Activated T-helper 2 cell treated with anti-CD3 and anti-CD28 coated beads, Interferon-gamma antibody, Interleukin-2, Interleukin-4, amounts not matched to agents 10 μg/mL and 5 μg/mL and 100 μg/mL, durations not matched to agents 14 hours and 24 hours and 36 hours (primary cell): ENCODE data around the gene PPP1R9B. TPM values are rescaled to one million over a fixed set of nuclear protein-coding genes. Genes with fewer than 3 reads are reported as not detected.
A peak's percentile ranks its signal among the peaks of the same experiment; 100 is the strongest.

Experiments
- DNase-seq: peaks from one replicate; pipeline ENCODE4 v3.0.0; 2021; ENCODE audit warnings: low spot score
- H3K27ac Mint-ChIP-seq: one replicate; pipeline ENCODE4 v1.8.0; 2021; ENCODE audit warnings: mixed read lengths
- H3K27me3 Mint-ChIP-seq: one replicate; pipeline ENCODE4 v1.8.0; 2021; ENCODE audit warnings: low read depth, mixed read lengths
- H3K36me3 Mint-ChIP-seq: one replicate; pipeline ENCODE4 v1.8.0; 2021; ENCODE audit warnings: low read depth, mixed read lengths
- H3K4me1 Mint-ChIP-seq: one replicate; pipeline ENCODE4 v1.8.0; 2021; ENCODE audit warnings: low read depth, mixed read lengths
- H3K4me3 Mint-ChIP-seq: one replicate; pipeline ENCODE4 v1.8.0; 2021; ENCODE audit warnings: low read depth, mild to moderate bottlenecking, moderate library complexity, mixed read lengths
- H3K9me3 Mint-ChIP-seq: one replicate; pipeline ENCODE4 v1.8.0; 2021; ENCODE audit warnings: mixed read lengths
- intact Hi-C: fragments of 100-400 bp; cut with micrococcal nuclease; formaldehyde crosslinking; loops from one replicate; pipeline ENCODE4 v1.15.1; 2023
- total RNA-seq: library from RNA; stranded (reverse); gene quantifications from 2 replicates; pipeline ENCODE4 v1.2.3, GENCODE V29; 2022

PPP1R9B gene
- total RNA-seq, 1 donor from 2014 or later: 130 TPM

DNA sequence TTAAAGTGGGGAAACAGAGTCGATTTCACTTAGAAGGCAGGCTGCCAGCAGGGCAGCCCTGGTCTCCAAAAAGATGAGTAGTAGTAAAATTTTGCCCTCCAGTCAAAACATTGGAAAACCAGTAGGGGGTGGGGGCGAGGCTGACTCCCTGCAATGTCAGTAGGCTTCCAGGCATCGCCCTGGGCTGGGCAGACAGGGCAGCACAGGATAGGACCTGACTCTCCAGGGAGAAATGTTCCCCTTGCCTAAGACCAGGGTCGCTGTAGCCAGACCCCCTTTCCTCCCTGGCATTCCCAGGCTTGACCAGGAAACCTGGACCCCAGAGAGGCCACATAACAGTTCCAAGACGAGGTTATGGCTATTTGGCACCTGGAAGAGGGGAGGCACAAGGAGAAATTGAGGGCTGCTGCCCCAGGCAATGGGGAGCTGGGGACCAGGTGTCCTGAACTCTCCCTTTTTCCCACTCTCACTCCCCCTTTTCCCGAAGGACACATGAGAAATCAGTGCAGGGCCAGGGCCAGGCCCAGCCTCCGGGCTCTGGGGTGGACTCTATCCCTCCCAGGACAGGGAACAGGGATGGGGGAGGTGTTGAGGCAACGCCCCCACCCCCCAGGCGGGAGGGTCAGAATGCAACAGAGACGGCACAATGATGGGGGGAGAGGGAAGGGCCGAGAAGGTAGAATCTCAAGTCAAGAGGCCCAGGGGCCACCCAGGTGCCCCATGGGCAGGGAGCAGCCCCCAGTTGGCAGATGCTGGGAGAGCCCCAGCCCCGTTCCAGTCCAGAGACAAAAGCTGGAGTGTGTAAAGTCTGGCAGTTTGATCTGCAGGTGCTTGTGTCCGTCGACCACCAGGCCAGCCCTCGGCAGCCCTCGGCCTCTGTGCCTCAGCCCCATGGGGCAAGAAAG is 16.0 kb downstream of the PPP1R9B start:
- Mint-ChIP-seq H3K36me3 (peaks cover 76% of the 10 kb centered on the region), H3K27me3 (peaks cover 7% of the 10 kb centered on the region), H3K27ac (no peak overlapping the region), H3K4me3 (no peak overlapping the region), H3K9me3 (no peaks in the 10 kb centered on the region), H3K4me1 (peaks cover 20% of the 10 kb centered on the region)
- DNase-seq: no peak
- intact Hi-C loops: no loop called here

DNA sequence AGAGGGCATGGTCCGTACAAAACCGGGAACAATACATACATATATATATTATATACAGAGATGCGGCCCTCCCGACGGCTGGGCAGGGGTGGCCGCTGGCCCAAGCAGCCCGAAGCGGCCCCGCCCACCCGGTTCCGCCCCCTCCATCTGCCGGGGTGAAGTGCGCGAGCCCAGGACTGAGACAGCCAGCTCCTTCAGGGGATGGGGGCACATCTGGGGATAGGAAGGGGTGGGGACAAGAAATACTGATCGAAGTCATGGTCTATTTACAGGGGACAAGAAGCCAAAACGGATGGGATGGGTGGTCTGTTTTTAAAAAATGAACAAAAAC is 16.7 kb downstream of the PPP1R9B start:
- Mint-ChIP-seq H3K9me3 (no peaks in the 10 kb centered on the region), H3K27me3 (peaks cover 10% of the 10 kb centered on the region), H3K4me1 (peaks cover 18% of the 10 kb centered on the region), H3K4me3 (no peak overlapping the region), H3K36me3 (peaks cover 69% of the 10 kb centered on the region), H3K27ac (no peak overlapping the region)
- DNase-seq: no peak
- intact Hi-C loops: no loop called here

DNA sequence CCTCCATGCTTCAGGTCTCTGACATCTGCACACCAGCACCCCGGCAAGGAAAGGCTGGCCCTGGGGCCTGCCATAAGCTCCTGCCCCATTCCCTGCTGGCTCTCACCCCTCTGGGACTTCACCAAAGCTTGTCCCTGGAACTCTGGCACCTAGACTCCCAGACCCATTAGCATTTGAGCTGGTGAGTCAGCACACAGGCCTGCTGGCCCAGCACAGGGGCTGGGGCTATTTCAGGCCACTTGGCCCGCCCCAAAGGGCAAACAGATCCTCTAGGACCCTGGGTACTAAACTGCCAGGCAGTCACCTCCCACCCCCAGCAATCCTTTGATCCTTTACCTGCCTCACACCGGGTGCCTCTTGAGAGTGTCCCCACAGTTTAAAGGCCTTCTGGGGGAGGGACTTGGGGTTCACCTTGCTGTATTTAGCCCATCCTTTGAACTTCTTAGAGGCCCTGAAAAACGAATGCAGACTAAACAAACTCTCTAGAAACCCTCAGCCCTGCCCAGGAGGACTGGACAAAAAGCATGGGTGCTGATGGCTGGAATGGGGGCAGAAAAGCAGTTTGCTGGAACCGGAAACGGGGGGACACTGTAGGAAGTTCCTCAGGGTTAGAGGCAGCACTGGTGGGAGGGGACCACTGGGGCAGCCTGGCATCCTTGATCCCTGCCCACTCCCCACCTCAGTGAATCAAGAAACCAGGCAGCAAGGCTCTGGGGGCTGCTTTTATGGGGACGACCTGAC is 17.3 kb downstream of the PPP1R9B start:
- peaks cover 15% of the 10 kb centered on the region for H3K27me3 Mint-ChIP-seq

DNA sequence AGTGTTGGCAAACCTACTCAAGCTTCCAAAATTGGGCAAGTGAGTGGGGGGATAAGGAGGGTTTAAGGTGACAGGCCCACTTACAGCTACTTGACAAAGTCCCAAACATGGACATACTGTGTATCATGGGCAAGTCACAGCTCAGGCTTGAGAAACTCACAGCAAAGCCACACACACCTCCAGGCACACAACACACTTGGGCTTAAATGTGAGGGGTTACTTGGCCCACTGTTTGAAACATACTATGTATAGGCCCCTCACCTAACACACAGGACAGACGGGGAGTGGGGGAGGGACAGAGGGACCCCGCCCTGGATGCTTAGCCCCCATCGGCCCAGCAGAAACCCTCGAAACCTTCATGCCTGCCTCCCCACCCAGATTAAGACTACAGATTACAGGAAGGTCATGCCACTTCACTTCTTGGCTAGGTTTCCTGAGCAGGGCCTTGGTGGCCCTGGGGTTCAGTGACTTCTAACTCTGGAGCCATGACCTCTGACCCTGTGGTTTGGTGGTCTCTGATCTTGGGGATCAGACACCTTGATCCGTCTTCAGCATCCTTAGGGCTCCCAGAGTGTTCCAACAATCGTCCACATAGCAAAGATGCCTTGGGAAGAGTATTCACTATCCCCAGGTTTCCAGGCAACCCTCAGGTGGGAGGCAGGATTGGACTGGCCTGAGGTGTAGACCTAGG is 18.2 kb downstream of the PPP1R9B start:
- Mint-ChIP-seq H3K9me3 (no peaks in the 10 kb centered on the region), H3K27ac (no peak overlapping the region), H3K4me3 (no peak overlapping the region), H3K4me1 (peaks cover 22% of the 10 kb centered on the region), H3K27me3 (peaks cover 23% of the 10 kb centered on the region), H3K36me3 (peaks cover 54% of the 10 kb centered on the region)
- no peak for DNase-seq
- intact Hi-C loops: no loop called here

More for the DNA sequence above, 17.3 kb downstream of the PPP1R9B start:
- Mint-ChIP-seq H3K4me1 (peaks cover 22% of the 10 kb centered on the region), H3K9me3 (no peaks in the 10 kb centered on the region), H3K27ac (no peak overlapping the region), H3K4me3 (no peak overlapping the region), H3K36me3 (peaks cover 63% of the 10 kb centered on the region)
- intact Hi-C loops: no loop called here
- DNase-seq: no peak

DNA sequence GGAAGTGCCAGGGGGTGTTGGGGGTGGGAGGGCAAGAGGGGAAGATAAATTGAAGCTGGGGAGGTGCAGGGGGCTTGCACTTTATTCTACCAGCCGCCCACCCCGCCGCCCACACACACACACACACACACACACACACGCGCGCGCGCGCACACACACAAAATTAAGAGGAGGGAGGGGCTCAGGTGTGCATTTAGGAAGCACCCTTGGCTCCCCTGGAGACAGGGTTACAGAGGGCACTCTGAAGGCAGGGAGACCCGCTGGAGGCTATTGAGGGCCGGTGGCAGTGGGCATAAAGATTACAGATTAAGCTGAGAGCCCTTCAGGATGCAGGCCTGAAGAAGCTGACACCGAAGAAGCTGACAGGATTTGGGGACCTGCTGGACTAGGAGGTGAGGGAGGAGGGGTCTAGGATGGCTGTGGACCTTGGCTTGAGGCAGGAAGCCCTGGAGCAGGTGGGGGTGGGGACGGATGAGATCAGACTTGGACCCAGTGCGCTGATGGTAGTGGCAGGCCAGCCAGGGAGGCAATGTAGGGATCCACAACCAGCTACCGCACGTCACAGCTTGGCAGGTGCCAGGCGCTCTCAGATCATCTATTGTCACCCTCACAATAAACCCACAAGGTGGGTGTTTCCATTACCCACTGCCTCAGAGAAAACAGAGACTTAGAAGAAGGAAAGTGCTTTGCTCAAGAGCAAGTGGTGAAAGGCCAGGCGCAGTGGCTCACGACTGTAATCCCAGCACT is 19.7 kb downstream of the PPP1R9B start:
- Mint-ChIP-seq H3K4me1 (peaks cover 22% of the 10 kb centered on the region), H3K4me3 (peak overlapping the region; percentile 56), H3K9me3 (no peaks in the 10 kb centered on the region), H3K27me3 (peaks cover 25% of the 10 kb centered on the region), H3K36me3 (peaks cover 39% of the 10 kb centered on the region), H3K27ac (peak overlapping the region; percentile 19)
- no peak for DNase-seq
- intact Hi-C loops: no loop called here

DNA sequence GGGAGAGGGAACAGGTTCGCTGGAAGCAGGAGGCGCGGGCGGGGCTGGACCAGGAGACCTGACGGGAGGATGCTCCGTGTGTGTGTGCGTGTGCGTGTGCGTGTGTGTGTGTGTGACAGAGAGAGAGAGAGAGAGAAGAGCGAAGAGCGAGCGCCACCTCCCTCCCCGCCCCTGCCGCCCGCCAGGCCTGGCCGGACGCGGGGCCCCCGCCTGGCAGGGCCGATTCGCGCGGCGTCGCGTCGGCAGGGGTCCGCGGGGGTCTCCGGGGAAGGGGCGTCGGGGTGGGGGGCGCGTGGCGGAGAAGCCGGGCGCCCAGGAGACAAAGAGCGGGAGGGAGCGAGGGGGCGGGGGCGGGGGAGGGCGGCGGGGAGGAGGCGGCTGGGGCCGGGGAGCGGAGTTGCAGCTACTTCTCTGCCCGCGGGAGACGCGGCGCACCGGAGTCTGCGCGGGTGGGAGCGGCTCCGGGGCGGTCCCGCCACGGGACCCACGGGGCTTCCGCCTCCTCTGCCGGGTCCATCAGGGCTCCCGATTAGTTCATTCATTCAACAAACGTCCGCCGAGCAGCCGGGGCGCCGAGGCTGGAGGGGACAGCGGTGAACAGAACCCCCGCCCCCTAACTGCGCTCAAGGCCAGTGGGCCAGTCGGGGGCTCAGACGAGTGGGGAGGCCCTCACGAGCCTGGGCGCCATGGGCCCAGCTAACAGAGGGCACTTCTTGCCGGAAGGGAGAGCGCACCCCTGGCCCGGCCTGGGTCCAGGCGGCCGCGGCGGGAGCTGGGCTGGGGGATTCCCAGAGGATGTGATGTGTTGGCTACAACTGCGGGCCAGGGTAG is 20.5 kb downstream of the PPP1R9B start, which contains the start of gene SAMD14:
TSS of gene SAMD14 (minus strand) at position 433 of the 831 bp plus-strand sequence. CDS start 5,201 bp downstream, outside the sequence.
- Mint-ChIP-seq H3K4me3 (peak within 1 kb of the TSS; percentile 72), H3K4me1 (peaks cover 22% of the 10 kb centered on the region), H3K9me3 (no peaks in the 10 kb centered on the region), H3K27me3 (peaks cover 30% of the 10 kb centered on the region), H3K36me3 (peaks cover 34% of the 10 kb centered on the region), H3K27ac (peak within 1 kb of the TSS; percentile 19)
- intact Hi-C loops: no loop called here
- DNase-seq: no peak

DNA sequence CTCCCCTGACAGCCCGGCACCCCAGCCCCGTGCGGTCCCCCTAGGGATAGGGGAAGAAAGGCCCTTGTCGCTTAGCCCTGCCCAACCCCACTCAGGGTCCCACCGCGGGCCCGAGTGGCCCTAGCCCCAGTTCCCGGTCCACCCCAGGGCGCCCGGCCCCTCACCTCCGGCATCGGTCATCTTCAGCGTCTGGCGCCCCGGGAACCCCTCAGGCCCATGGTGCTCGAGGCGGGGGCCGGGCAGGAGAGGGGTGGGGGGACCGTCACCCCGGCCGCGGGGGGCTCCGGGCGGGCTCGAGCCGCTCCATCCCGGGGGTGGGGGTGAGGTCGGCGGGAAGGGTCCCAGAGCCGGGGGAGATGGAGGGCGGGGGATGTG is 21.1 kb downstream of the PPP1R9B start:
- H3K27me3 Mint-ChIP-seq: peaks cover 31% of the 10 kb centered on the region
- intact Hi-C loops: no loop called here
- H3K36me3 Mint-ChIP-seq: peaks cover 31% of the 10 kb centered on the region

DNA sequence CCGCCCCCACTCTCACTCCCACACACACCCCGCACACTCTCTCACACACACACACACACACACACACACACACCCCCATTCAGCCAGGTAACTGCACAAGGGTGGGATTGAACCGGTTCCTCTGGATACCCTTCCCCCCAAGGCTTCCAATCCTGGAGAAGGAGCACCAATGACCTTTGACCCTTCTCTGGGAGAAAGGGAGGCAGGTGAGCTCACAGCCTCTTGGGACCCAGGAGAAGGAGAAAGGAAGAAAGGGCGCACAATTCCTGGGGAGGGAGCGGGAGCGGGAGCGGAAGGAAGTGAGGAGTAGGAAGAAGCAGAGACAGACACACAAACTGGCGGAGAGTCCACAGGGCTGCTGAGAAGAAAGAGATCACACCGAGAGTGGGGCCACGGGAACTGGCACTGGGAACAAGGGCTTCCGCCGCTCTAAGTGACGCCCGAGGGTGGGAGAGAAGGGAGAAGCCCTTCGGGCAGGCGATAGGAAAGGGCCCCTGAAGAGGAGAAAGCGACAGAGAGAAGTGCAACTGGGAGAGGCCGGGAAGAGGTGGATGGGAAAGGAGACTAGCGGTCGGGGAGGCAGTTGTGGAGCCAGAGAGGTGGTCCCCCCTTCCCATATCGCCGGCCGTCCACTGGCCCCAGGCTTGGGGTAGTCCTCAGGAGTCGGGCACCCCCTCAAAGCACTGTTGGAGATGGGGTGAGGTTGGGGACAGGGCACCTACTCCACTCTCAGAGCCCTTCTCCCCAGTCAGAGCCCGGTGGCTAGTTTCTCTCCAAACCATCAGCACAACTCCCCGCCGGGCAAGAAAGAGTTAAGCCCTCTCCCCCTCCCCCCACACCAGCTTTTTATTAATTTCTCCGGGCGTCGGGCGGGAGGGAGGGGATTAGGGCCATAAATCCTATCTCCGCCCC is 21.8 kb downstream of the PPP1R9B start:
- Mint-ChIP-seq H3K27me3 (peaks cover 31% of the 10 kb centered on the region), H3K27ac (peak overlapping the region; percentile 64), H3K36me3 (peaks cover 27% of the 10 kb centered on the region), H3K4me1 (peaks cover 22% of the 10 kb centered on the region), H3K9me3 (no peaks in the 10 kb centered on the region), H3K4me3 (peak overlapping the region; percentile 73)
- DNase-seq: no peak
- intact Hi-C loops: no loop called here

More for the DNA sequence above, 21.1 kb downstream of the PPP1R9B start:
- Mint-ChIP-seq H3K4me3 (peak overlapping the region; percentile 72), H3K4me1 (peaks cover 22% of the 10 kb centered on the region), H3K9me3 (no peaks in the 10 kb centered on the region), H3K27ac (no peak overlapping the region)
- no peak for DNase-seq

DNA sequence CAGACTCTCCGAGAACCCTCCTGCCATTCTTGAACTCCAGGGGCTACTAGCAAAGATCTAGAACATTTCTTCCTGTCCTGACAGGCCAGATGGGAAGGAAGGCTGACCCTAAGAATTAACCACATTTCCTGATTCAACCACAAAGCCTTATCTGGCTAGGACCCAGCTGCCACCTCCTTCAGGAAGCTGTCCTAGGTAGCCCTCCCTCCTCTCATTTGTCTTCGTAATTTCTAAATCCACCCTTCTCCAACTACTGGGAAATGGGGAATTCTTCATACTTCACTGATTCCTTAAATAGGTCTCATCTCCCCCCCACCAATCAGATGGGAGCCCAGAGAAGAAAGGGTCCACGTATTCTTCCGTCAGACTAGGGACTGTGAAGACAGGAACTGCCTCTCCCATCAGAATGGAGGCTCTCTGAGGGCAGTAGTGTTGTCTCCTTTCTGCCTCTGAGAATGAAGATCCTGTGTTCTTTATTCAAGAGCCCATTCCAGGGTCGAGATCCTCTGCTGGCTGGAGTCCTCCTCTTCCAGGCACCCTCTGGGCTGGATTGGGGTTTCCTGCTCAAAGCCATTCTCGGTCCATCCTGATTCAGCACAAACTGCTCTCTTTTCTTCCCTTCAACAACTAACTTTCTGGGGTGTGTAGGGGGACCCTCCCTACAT is 22.6 kb downstream of the PPP1R9B start:
- no peak for DNase-seq
- intact Hi-C loops: no loop called here
- Mint-ChIP-seq H3K4me3 (no peak overlapping the region), H3K27ac (no peak overlapping the region), H3K27me3 (peaks cover 34% of the 10 kb centered on the region), H3K9me3 (no peaks in the 10 kb centered on the region), H3K36me3 (peaks cover 21% of the 10 kb centered on the region), H3K4me1 (peaks cover 22% of the 10 kb centered on the region)

DNA sequence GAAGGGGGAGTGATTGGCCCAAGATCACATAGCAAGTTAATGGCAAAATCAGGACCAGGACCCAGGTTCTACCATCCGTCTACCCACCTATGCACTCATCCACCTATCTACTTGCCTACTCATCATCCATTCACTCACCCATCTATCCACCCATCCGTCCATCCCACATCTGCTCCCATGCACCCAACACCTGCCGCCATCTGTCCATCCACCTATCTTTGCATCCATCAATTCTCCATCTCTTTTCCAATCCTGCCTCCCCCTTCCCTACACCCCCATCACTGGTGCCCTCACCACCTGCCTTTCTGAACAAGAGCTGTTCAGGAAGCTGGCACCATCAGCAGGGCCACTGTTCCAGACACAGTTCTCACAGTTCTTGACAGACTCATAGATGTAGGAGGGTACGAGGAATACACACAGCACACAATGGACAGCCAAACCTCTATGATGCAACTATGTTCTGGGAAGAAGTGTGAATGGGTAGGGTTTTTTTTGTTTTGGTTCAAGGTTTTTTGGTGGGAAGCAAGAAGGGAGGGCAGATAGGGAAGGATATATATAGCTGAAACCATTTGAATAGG is 25.0 kb downstream of the PPP1R9B start:
- Mint-ChIP-seq H3K27me3 (peaks cover 45% of the 10 kb centered on the region), H3K36me3 (no peaks in the 10 kb centered on the region), H3K27ac (no peak overlapping the region), H3K4me1 (peaks cover 10% of the 10 kb centered on the region), H3K9me3 (no peaks in the 10 kb centered on the region), H3K4me3 (no peak overlapping the region)
- intact Hi-C loops: no loop called here
- no peak for DNase-seq
